GM12892 (cell line): Measurements from ENCODE around the gene GPR34.

Source experiments
- POLR2A ChIP-seq: IDR thresholded peaks from 2 replicates; pipeline ENCODE4 v1.6.1; 2011; ENCODE audit warnings: low read depth, low read length, control low read depth
- POLR2AphosphoS5 ChIP-seq: IDR thresholded peaks from 2 replicates; pipeline ENCODE4 v1.6.1; 2011; ENCODE audit warnings: low read depth, low read length, control low read depth
- TAF1 ChIP-seq: IDR thresholded peaks from 2 replicates; pipeline ENCODE4 v1.6.1; 2011; ENCODE audit warnings: low read depth, mild to moderate bottlenecking, control low read depth, low read length, borderline replicate concordance

- no peak for TF ChIP-seq POLR2A
- TF ChIP-seq TAF1, result no peak
- no peak for TF ChIP-seq POLR2AphosphoS5
Measured at GRCh38 chrX:41730081-41730480, 41.3 kb downstream of the GPR34 start.
